GM19397 (cell line): ENCODE measurements around the gene PRXL2A.

ENCODE experiments used
- ATAC-seq: cut with Tn5 transposase; IDR thresholded peaks from one replicate; pipeline ENCODE4 v1.9.1; 2021; ENCODE audit warnings: mild to moderate bottlenecking, moderate library complexity; ENCODE audit not compliant: unreplicated experiment

Gene PRXL2A

DNA sequence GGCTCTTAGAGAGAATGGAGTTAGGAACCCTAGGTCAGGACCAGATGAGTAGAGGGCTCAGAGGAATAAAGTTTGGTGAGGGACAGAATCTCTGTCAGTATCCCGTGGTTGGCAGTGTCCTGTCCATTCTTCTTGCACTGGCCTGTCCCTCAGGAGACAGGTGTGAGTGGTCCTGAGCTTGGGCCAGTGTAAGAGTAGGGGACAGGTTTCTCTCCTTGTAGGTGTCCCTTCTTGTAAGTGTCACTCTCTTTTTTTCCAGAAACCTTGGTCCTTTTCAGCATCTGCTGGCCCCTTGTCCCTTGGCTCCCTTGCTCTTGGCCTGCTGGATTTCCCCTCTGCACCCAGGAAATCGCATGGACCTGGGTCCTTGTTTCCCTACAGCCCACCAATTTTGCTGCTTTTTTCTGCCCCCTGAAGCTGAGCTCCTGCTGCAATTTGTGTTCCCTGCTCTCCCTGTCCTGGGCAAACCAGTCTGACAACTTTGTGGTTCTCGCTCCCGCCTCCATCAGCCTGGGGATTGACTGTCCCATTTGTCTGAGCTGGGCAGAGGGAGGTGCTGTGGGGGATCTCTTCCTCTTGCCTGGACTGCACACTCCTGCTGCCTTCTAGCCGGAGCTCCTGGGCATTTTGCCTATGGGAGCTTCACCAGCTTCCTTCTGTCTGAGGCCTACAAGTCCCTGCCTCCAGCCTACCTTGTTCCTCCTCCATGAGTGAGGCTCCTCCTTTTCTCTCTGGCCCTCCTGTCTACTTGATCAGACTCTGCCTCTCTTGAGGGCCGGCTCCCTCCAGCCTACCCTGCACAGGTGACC, 52.3 kb downstream of the PRXL2A start:
- no peak for ATAC-seq

GRCh38 chr10:80461208-80462183, 53.1 kb downstream of the PRXL2A start:
- ATAC-seq: no peak

DNA sequence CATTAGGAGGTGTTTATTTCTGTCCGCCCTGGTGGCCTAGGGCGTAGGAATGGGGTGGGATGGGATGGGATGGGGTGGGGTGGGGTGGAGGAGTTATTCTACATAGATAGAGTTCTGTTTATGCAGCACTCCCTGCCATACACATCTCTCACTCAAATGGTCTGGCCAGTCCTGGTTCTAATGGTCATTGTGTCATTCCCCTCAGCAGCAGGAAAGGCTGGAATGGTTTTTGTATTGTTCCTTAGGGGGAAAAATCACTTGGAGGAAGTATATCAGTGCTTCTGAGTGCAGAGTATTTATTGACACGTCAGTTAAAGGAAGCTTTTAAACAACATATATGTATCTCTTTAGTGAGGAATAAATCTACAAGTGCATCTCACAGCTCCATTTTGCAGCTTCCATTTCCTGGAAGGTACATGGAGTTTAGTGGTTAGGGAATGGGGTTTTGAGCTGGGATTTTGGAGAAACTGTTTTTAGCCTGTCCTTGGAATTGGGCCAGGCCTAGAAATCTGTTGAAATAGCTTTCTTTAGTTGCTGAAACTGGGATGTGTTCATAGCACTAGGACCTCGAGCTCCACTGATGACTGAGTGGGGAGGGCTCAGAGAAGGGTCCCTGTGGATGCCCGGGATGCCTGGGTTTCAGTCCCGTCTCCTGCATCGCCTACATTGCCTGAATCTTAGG, 54.1 kb downstream of the PRXL2A start:
- ATAC-seq: no peak

DNA sequence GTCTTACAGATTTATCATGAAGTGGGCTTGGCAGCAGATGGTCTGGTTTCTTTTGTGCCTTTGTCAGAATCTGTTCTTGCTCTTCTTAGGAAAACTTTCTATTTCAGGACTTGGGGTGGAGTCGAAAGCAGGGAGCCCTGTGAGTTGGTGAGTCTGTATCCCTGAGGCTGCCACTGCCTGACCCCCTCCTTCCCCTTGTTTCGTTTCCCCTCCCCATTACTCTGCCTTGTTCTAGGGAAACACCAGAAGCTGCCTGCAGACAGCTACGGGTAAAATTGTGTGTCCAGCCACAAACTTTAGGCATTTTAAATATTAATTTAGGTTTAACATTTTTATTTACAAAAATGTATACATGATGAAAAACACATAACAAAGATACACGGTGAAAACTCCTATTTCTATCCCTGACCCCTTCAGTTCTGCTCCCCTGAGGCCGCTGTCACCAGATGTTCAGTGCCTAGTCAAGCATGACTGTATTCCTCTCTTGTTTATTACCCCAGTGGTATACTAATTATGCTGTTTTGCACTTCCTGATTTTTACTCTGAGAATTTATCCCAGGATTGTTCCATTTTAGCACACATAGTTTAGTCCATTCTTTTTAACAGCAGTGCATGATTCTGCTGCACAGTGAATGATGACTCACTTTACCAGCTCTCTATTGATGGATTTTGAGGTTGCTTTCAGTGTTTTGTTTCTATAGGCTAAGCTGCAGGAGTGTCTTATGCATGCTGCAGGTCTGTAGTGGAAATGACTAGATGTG, 54.8 kb downstream of the PRXL2A start:
- ATAC-seq: no peak

DNA sequence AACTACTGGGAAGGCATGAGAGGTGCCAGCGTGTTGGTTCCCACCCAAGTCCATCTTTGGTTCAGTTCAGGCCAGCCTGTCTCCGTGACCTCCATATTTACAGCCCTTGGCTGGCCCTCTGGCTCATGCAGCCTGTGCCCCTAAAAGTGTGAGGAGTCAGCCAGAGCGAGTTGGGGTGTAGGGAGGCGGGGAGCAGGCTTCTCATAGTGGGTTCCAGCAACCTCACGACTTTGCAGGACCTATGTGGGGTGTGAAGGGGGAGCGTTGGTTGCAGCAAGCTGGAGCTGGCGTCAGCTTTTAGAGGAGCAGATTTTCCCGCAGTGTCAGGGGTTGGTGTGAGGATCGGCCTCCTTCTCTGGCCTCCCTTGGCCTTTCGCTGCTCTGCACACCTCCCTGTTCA, 55.5 kb downstream of the PRXL2A start:
- no peak for ATAC-seq

GRCh38 chr10:80464557-80465450, 56.5 kb downstream of the PRXL2A start:
- no peak for ATAC-seq

- ATAC-seq: no peak
These were observed 57.1 kb downstream of the PRXL2A start for GRCh38 chr10:80465451-80465835.

DNA sequence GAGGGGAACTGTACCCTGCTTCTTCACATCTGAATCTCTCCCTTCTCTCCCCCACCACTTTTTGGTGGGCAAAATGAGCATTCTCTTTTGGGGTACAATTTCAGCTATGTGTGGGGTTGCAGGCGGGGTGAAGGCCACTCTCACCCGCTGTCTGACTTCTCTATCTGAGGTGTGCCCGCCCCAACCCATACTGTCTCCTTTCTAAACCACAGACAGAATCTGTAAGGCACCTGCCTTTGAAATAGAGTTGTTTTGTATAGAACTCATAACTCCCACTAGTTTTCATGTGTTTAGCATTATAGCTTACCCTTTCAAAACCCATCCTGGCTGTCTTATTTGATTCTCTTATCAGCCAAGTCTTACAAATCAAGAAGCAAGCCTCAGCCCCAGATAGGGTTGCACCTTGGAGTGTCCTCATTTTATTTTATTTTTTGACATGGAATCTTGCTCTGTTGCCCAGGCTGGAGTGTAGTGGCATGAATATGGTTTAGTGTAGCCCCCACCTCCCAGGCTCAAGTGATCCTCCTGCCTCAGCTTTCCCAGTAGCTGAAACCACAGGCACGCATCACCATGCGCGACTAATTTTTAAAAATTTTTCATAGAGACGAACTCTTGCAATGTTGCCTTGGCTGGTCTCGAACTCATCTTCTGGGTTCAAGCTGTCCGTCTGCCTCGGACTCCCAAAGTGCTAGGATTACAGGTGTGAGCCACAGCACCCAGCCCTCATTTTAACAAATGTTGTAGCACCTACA, 57.7 kb downstream of the PRXL2A start:
- no peak for ATAC-seq

DNA sequence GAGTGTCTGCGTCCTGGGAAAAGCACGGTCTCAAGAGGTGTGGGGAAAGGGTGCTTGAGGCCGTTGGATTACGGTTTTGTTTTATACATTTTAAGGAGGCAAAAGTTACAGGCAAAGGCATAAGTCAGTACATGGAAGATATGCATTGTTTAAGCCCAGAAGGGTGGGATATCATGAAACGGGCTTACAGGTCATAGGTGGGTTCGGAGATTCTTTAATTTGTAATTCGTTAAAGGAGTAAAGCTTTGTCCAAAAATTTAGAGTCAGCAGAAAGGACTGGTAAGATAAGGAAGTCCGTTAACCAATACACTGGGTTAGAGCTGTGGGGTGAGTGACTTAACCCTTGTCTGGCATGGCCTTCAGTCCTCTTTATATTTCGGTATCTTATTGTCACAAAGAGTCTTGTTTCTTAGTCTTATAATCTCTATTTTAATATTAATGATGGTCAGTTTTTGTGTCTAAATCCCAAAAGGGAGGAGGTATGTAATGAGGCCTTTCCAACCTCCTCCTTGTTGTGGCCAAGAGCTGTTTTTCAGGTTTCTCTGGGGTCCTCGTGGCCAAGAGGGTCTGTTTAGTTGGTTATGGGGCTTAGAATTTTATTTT, 58.5 kb downstream of the PRXL2A start:
- no peak for ATAC-seq

GRCh38 chr10:80468002-80468401, 59.7 kb downstream of the PRXL2A start:
- ATAC-seq: no peak

GRCh38 chr10:80468806-80469421, 60.6 kb downstream of the PRXL2A start:
- no peak for ATAC-seq

DNA sequence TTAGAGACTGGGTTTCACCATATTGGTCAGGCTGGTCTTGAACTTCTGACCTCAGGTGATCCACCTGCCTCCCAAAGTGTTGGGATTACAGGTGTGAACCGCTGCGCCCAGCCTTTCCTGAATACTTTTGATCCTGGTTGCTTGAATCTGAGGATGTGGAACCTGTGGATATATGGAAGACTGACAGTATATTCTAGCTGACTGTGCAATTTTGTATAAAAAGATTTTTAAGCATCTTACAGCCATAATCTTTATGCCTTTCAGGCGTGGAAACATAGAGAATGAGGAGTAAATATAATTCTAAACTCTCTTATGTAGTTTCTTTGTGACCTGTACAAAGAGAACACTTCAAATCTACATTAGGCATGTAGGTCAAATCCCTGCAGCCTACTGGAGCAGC, 61.9 kb downstream of the PRXL2A start:
- no peak for ATAC-seq

DNA sequence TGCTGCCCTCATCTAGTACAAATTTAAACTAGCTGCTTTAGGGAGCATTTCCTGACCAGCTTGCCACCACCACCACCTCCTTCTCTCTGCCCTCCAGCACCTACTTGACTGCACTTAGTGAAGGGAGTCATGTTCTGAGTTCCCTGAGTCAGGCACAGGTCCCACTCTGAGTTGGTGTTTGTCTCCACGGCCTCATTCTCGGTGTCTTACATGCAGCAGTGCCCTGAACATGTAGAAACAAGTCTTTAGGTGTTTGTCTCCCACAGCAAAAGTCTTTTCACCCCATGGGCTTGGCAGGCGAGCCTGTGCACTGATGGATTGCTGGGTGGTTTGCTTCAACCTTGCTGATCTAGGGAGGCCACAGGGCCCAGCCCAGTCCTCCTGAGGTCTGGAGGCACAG, 62.6 kb downstream of the PRXL2A start:
- ATAC-seq: no peak

DNA sequence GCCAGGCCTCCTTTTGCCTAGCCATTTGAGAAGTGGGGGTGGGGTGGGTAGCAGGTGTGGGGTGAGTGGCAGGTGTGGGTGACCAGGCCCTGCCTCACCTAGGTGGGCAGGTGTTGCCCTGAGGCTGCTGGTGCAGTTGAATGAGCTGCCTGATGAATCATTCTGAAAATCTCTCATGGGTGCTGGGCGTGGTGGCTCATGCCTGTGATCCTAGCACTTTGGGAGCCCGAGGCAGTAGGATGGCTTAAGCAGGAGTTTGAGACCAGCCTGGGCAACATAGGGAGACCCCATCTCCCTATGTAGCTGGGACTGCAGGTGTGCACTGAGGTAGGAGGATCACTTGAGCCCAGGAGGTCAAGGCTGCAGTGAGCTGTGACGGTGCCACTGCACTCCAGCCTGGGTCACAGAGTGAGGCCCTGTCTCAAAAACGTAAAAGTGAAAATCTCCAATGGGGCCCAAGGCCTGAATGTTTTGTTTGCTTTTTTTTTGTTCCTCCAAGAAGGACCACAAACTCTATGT, 63.4 kb downstream of the PRXL2A start:
- ATAC-seq: peak; percentile 67

DNA sequence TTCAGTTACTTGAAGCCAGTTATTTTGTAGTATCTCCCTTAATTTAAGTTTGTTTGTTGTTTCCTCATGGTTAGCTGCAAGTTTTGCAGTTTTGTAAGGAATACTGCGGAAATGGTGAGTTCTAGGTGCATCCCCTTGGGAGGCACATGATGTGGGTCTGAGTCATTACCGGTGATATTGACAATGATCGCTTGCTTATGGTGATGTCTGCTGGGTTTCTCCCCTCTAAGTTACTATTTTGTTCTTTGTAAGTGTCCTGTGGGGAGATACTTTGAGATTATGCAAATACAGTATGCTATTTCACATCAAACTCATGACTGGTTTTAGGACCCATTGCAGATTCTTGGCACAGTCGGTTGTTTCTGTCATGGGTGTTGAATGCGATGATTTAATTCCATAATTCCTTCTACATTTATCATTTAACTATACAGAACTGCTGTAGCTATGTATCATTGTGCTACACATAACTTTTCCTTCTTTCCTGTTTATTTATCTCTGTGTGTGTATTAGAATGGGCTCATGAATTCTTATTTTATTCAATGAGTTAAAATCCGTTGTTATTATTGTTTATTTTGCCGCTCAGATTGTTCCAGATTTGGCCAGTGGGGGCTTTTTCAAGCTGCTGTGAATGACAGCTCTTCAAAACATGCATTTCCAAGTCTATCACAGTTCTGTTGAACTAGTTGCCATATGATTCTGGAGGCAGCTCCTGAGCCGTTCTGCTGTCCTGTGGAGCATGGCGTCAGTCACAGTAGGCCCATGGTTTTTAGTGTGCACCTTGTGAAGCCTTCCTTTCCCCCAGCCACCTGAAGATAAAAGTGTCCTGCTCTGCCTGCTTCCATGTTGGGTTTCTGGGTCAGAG, 64.1 kb downstream of the PRXL2A start:
- ATAC-seq: peak; percentile 88

DNA sequence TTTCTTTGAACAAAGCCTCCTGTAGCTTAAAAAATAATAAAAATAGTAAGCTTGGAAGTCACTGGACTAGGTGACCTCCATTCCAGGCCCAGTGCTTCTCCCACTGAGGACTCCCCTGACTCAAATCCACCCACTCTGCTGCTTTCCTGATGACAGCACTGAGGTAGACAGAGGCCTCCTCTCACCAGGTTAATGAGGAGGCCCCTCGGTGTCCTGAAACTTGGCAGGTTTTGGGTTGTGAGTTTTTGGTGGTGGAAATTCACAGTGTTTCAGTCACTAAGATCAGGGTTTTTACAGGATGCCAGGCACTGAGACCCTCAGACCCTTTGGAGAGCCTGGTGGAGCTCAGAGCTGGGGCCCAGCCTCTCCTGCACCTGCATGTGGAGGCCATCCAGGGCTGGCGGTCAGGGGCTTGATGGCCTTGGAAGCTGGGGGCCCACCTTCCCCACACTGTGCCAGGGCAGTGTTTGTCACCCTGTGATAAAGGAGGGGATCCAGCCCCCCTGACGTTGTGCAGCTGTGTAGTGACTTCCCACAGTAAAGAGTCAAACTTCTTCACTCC, 64.8 kb downstream of the PRXL2A start:
- ATAC-seq: no peak
